GM12892 (cell line): Measurements from ENCODE around the gene TRIM10. TPM values are rescaled to one million over a fixed set of nuclear protein-coding genes. Genes with fewer than 3 reads are reported as not detected.
A peak's percentile ranks its signal among the peaks of the same experiment; 100 is the strongest.

Source experiments
- DNase-seq: peaks from one replicate; pipeline ENCODE4 v3.0.0; 2011; ENCODE audit not compliant: insufficient read length
- FAIRE-seq: peaks from 2 replicates; lab custom pipeline; 2011; peaks lifted over from hg19 to GRCh38; lab: Jason Lieb, UNC
- POLR2A ChIP-seq: IDR thresholded peaks from 2 replicates; pipeline ENCODE4 v1.6.1; 2011; ENCODE audit warnings: low read depth, low read length, control low read depth
- POLR2AphosphoS5 ChIP-seq: IDR thresholded peaks from 2 replicates; pipeline ENCODE4 v1.6.1; 2011; ENCODE audit warnings: low read depth, low read length, control low read depth
- TAF1 ChIP-seq: IDR thresholded peaks from 2 replicates; pipeline ENCODE4 v1.6.1; 2011; ENCODE audit warnings: low read depth, mild to moderate bottlenecking, control low read depth, low read length, borderline replicate concordance
- polyA plus RNA-seq: library from polyadenylated mRNA; unstranded; fragments of >200 nt; gene quantifications from one replicate; pipeline ENCODE4 v1.2.1, GENCODE V29; 2012; ENCODE audit warnings: missing spikeins, inconsistent platforms; ENCODE audit not compliant: missing spikeins

Gene TRIM10
- not detected for polyA plus RNA-seq

GRCh38 chr6:30160785-30161531 lies at the start of gene TRIM10:
TSS of gene TRIM10 (minus strand) at chr6:30161211. CDS start at chr6:30160858, 353 bp downstream.
- no peak for DNase-seq
- no peak for TF ChIP-seq TAF1
- TF ChIP-seq POLR2A: no peak
- no peak for TF ChIP-seq POLR2AphosphoS5
- FAIRE-seq: no peak

GRCh38 chr6:30207619-30208295 lies 46.7 kb upstream of the TRIM10 start:
- TF ChIP-seq TAF1 (no peak), POLR2AphosphoS5 (no peak), POLR2A (no peak)
- DNase-seq (no peak), FAIRE-seq (no peak)

GRCh38 chr6:30206799-30207618 lies 46.0 kb upstream of the TRIM10 start:
- FAIRE-seq (no peak), DNase-seq (no peak)
- no peak for TF ChIP-seq TAF1
- no peak for TF ChIP-seq POLR2AphosphoS5
- TF ChIP-seq POLR2A: no peak

GRCh38 chr6:30206152-30206551 lies 45.1 kb upstream of the TRIM10 start:
- FAIRE-seq (peak; percentile 36), DNase-seq (no peak)
- no peak for TF ChIP-seq POLR2AphosphoS5
- no peak for TF ChIP-seq TAF1
- TF ChIP-seq POLR2A: no peak

GRCh38 chr6:30204116-30204515 lies 43.1 kb upstream of the TRIM10 start:
- no peak for FAIRE-seq
- no peak for DNase-seq
- TF ChIP-seq TAF1 (no peak), POLR2A (no peak), POLR2AphosphoS5 (no peak)

- no peak for TF ChIP-seq POLR2AphosphoS5
- no peak for TF ChIP-seq POLR2A
- TF ChIP-seq TAF1: no peak
- DNase-seq (no peak), FAIRE-seq (no peak)
Observed at GRCh38 chr6:30202366-30202765, 41.4 kb upstream of the TRIM10 start.

GRCh38 chr6:30200551-30201281 lies 39.7 kb upstream of the TRIM10 start:
- DNase-seq (peak; percentile 50), FAIRE-seq (peak; percentile 96)
- TF ChIP-seq POLR2AphosphoS5: 0 out of 2 replicates have a peak, but pooled peaks have one; percentile 13
- no peak for TF ChIP-seq POLR2A

- TF ChIP-seq TAF1 (no peak), POLR2AphosphoS5 (no peak), POLR2A (no peak)
- DNase-seq (no peak), FAIRE-seq (no peak)
Observed at GRCh38 chr6:30198166-30199084, 37.4 kb upstream of the TRIM10 start.

GRCh38 chr6:30196376-30196775 lies 35.4 kb upstream of the TRIM10 start:
- no peak for FAIRE-seq

GRCh38 chr6:30195951-30196350 lies 34.9 kb upstream of the TRIM10 start:
- no peak for FAIRE-seq
- DNase-seq: no peak
- TF ChIP-seq POLR2AphosphoS5 (no peak), POLR2A (no peak), TAF1 (no peak)

More at GRCh38 chr6:30196376-30196775, 35.4 kb upstream of the TRIM10 start:
- TF ChIP-seq POLR2A: no peak
- no peak for TF ChIP-seq POLR2AphosphoS5
- TF ChIP-seq TAF1: no peak
- no peak for DNase-seq
